Gastroesophageal sphincter (tissue), 4 donors: ENCODE data around the gene GM2A. TPM values are rescaled to one million over a fixed set of nuclear protein-coding genes. Genes with fewer than 3 reads are reported as not detected.

ENCODE experiments used
- ATAC-seq: fragments of 150-250 bp; one replicate; pipeline ENCODE4 v1.9.1; 2016; ENCODE audit warnings: mild to moderate bottlenecking, moderate library complexity
- H3K27ac ChIP-seq, 4 donors: fragments of 200-600 bp; sonication (generic) in 3 of 4; 1 replicate in 3 of 4; 2 replicates in 1 of 4; pipeline ENCODE4 v1.5.1; 2016 to 2019
- H3K27me3 ChIP-seq: fragments of 200-600 bp; sonication (generic); one replicate; pipeline ENCODE4 v1.5.1; 2019
- H3K36me3 ChIP-seq, 2 donors: fragments of 200-600 bp; sonication (generic); one replicate each; pipeline ENCODE4 v1.5.1; 2019; ENCODE audit warnings: control low read depth in 1 of 2
- H3K4me1 ChIP-seq, 3 donors: fragments of 200-600 bp; sonication (generic); 1 replicate in 2 of 3; 2 replicates in 1 of 3; pipeline ENCODE4 v1.5.1; 2016 to 2019; ENCODE audit warnings: control low read depth in 2 of 3
- H3K4me3 ChIP-seq, 2 donors: fragments of 200-600 bp; sonication (generic); one replicate each; pipeline ENCODE4 v1.5.1; 2019; ENCODE audit warnings: mild to moderate bottlenecking in 1 of 2, moderate library complexity in 1 of 2
- H3K9me3 ChIP-seq, 3 donors: fragments of 200-600 bp; sonication (generic); one replicate each; pipeline ENCODE4 v1.5.1; 2017 to 2019; ENCODE audit warnings: control low read depth in 2 of 3
- CTCF ChIP-seq, 4 experiments: fragments of 200-600 bp in 2 of 4; fragments of 450-650 bp in 2 of 4; sonication (generic) in 1 of 4; IDR thresholded peaks; one replicate each; pipeline ENCODE4 v1.5.1; 2017 to 2019; ENCODE audit warnings: antibody characterized with exemption in 4 of 4, mild to moderate bottlenecking in 2 of 4, moderate library complexity in 2 of 4
- EP300 ChIP-seq: sonication (generic); formaldehyde crosslinking; IDR thresholded peaks from one replicate; pipeline ENCODE4 v1.6.1; 2017; ENCODE audit warnings: antibody characterized with exemption, mild to moderate bottlenecking
- POLR2A ChIP-seq, 2 donors: fragments of 450-650 bp; IDR thresholded peaks; one replicate each; pipeline ENCODE4 v1.6.1; 2017; ENCODE audit warnings: antibody characterized with exemption in 2 of 2, mild to moderate bottlenecking in 2 of 2, moderate library complexity in 1 of 2
- POLR2AphosphoS5 ChIP-seq: sonication (generic); formaldehyde crosslinking; IDR thresholded peaks from one replicate; pipeline ENCODE4 v1.6.1; 2017; ENCODE audit warnings: antibody characterized with exemption
- WGBS, 2 donors: methylation state at CpG; one replicate each; pipeline ENCODE4 v1.1.5; 2018; ENCODE audit warnings: low coverage in 1 of 2; 5-methylcytosine and 5-hydroxymethylcytosine counted together
- total RNA-seq, 4 donors: library from RNA; depleted of rRNA; stranded (reverse); fragments of >200 nt; gene quantifications; one replicate each; pipeline ENCODE4 v1.1.0, GENCODE V29; 2016

GM2A gene
- total RNA-seq, 4 donors from 2014 or later, result 23.3 to 37.2 (median 29.1) TPM

- ATAC-seq, result no peak
- Histone ChIP-seq H3K4me1 (peaks cover 0 to 9% (median 0%) of the 10 kb centered on the region in 3 donors), H3K9me3 (no peaks in the 10 kb centered on the region), H3K27me3 (no peaks in the 10 kb centered on the region), H3K4me3 (no peak overlapping the region), H3K36me3 (peaks cover 5 to 72% of the 10 kb centered on the region in 2 donors), H3K27ac (no peak overlapping the region)
- TF ChIP-seq EP300, result no peak
- TF ChIP-seq POLR2AphosphoS5, result no peak
- WGBS, 2 donors, result 84 to 100% methylated on average over 2 to 3 of the region's 3 CpGs
Measured at GRCh38 chr5:151262532-151262931, 9.5 kb downstream of the GM2A start.

- Histone ChIP-seq H3K36me3 (peaks cover 5 to 88% of the 10 kb centered on the region in 2 donors), H3K27ac (no peak overlapping the region)
- 38% methylated on average over 1 of the region's 1 CpG; no CpG with 5 or more reads in 1 of the 2 donors for WGBS, 2 donors
Measured at GRCh38 chr5:151264113-151264512, 11.1 kb downstream of the GM2A start.

GRCh38 chr5:151267491-151268260 is 14.7 kb downstream of the GM2A start:
- ATAC-seq, result no peak
- Histone ChIP-seq H3K9me3 (no peaks in the 10 kb centered on the region), H3K4me1 (no peaks in the 10 kb centered on the region), H3K27ac (no peak overlapping the region), H3K27me3 (no peaks in the 10 kb centered on the region), H3K36me3 (peaks cover 5 to 71% of the 10 kb centered on the region in 2 donors), H3K4me3 (no peak overlapping the region)
- 92 to 94% methylated on average over 5 to 11 of the region's 11 CpGs for WGBS, 2 donors
- no peak for TF ChIP-seq POLR2AphosphoS5
- no peak for TF ChIP-seq POLR2A (IDR thresholded peaks at IDR 0.05)
- no peak for TF ChIP-seq EP300
- TF ChIP-seq CTCF (IDR thresholded peaks at IDR 0.05), result no peak

More at GRCh38 chr5:151264113-151264512, 11.1 kb downstream of the GM2A start:
- no peaks in the 10 kb centered on the region for H3K9me3 ChIP-seq
- H3K4me3 ChIP-seq, result no peak overlapping the region
- TF ChIP-seq POLR2A (IDR thresholded peaks at IDR 0.05) (no peak), EP300 (no peak), CTCF (IDR thresholded peaks at IDR 0.05) (no peak), POLR2AphosphoS5 (no peak)
- no peaks in the 10 kb centered on the region for H3K4me1 ChIP-seq
- no peaks in the 10 kb centered on the region for H3K27me3 ChIP-seq
- ATAC-seq, result peak; percentile 25

GRCh38 chr5:151270599-151270998 is 17.6 kb downstream of the GM2A start:
- 55 to 60% methylated on average over 1 of the region's 1 CpG for WGBS, 2 donors
- no peaks in the 10 kb centered on the region for H3K27me3 ChIP-seq
- no peaks in the 10 kb centered on the region for H3K4me1 ChIP-seq
- H3K36me3 ChIP-seq, result peaks cover 5 to 50% of the 10 kb centered on the region in 2 donors
- H3K4me3 ChIP-seq, result no peak overlapping the region
- ATAC-seq, result no peak
- TF ChIP-seq CTCF (IDR thresholded peaks at IDR 0.05) (no peak), POLR2AphosphoS5 (no peak), POLR2A (IDR thresholded peaks at IDR 0.05) (no peak), EP300 (no peak)
- no peaks in the 10 kb centered on the region for H3K9me3 ChIP-seq
- no peak overlapping the region for H3K27ac ChIP-seq

- Histone ChIP-seq H3K27me3 (no peaks in the 10 kb centered on the region), H3K27ac (no peak overlapping the region), H3K4me3 (no peak overlapping the region), H3K9me3 (no peaks in the 10 kb centered on the region), H3K36me3 (peaks cover 5 to 43% of the 10 kb centered on the region in 2 donors), H3K4me1 (no peaks in the 10 kb centered on the region)
- TF ChIP-seq CTCF (IDR thresholded peaks at IDR 0.05), result no peak
- no peak for TF ChIP-seq POLR2A (IDR thresholded peaks at IDR 0.05)
- TF ChIP-seq POLR2AphosphoS5, result no peak
- no peak for TF ChIP-seq EP300
- no peak for ATAC-seq
Measured at GRCh38 chr5:151271336-151271735, 18.4 kb downstream of the GM2A start.
